GM23338 (cell line): ENCODE measurements around the gene UQCC5. TPM values are rescaled to one million over a fixed set of nuclear protein-coding genes. Genes with fewer than 3 reads are reported as not detected.

ENCODE experiments used
- ATAC-seq: fragments of 200-7000 bp; cut with Tn5 transposase; 3 replicates; pipeline ENCODE4 v1.9.1; 2020
- DNase-seq: peaks from one replicate; pipeline ENCODE4 v3.0.0-alpha.2; 2015; ENCODE audit warnings: low spot score
- H2AFZ ChIP-seq: fragments of 200-600 bp; sonication (generic); 2 replicates; pipeline ENCODE4 v1.8.0; 2016; ENCODE audit warnings: antibody characterized with exemption, mild to moderate bottlenecking, moderate library complexity
- H3F3A ChIP-seq: fragments of 200-600 bp; sonication (generic); replicated peaks from 2 replicates; pipeline ENCODE4 v1.8.0; 2017; ENCODE audit warnings: antibody characterized with exemption, mixed run types, low read depth
- H3K27ac ChIP-seq: fragments of 200-600 bp; sonication (generic); 2 replicates; pipeline ENCODE4 v1.6.1; 2016; ENCODE audit warnings: low read depth
- H3K27me3 ChIP-seq: fragments of 200-600 bp; sonication (generic); 2 replicates; pipeline ENCODE4 v1.8.0; 2016; ENCODE audit warnings: mild to moderate bottlenecking, mixed run types, moderate library complexity; ENCODE audit not compliant: insufficient read depth
- H3K36me3 ChIP-seq: fragments of 200-600 bp; sonication (generic); 2 replicates; pipeline ENCODE4 v1.8.0; 2016; ENCODE audit warnings: mild to moderate bottlenecking; ENCODE audit not compliant: insufficient read depth
- H3K4me1 ChIP-seq: fragments of 200-600 bp; sonication (generic); 2 replicates; pipeline ENCODE4 v1.8.0; 2016; ENCODE audit warnings: mild to moderate bottlenecking, moderate library complexity; ENCODE audit not compliant: insufficient read depth
- H3K4me2 ChIP-seq: fragments of 200-600 bp; sonication (generic); 2 replicates; pipeline ENCODE4 v1.7.1; 2017; ENCODE audit warnings: mixed run types
- H3K4me3 ChIP-seq: fragments of 200-600 bp; sonication (generic); 2 replicates; pipeline ENCODE4 v1.6.1; 2016; ENCODE audit warnings: mixed run types
- H3K79me2 ChIP-seq: fragments of 200-600 bp; sonication (generic); replicated peaks from 2 replicates; pipeline ENCODE4 v1.8.0; 2017; ENCODE audit warnings: mild to moderate bottlenecking; ENCODE audit not compliant: insufficient read depth
- H3K9me2 ChIP-seq: fragments of 200-600 bp; sonication (generic); 2 replicates; pipeline ENCODE4 v1.8.0; 2017; ENCODE audit not compliant: insufficient read depth
- H4K20me1 ChIP-seq: fragments of 200-600 bp; sonication (generic); replicated peaks from 2 replicates; pipeline ENCODE4 v1.8.0; 2017; ENCODE audit warnings: mild to moderate bottlenecking; ENCODE audit not compliant: insufficient read depth
- H3K27ac Mint-ChIP-seq: 2 replicates; pipeline ENCODE4 v1.8.0; 2020; ENCODE audit warnings: inconsistent platforms, mild to moderate bottlenecking, moderate library complexity, mixed read lengths
- H3K27me3 Mint-ChIP-seq: 3 replicates; pipeline ENCODE4 v1.8.0; 2022; ENCODE audit warnings: low read depth, mild to moderate bottlenecking, moderate library complexity, mixed read lengths, inconsistent platforms; ENCODE audit not compliant: insufficient read depth, poor library complexity
- H3K36me3 Mint-ChIP-seq: 3 replicates; pipeline ENCODE4 v1.8.0; 2021; ENCODE audit warnings: low read depth, mild to moderate bottlenecking, inconsistent platforms, moderate library complexity, mixed read lengths
- H3K4me1 Mint-ChIP-seq: 3 replicates; pipeline ENCODE4 v1.8.0; 2020; ENCODE audit warnings: mild to moderate bottlenecking, inconsistent platforms, mixed read lengths
- H3K4me3 Mint-ChIP-seq: 3 replicates; pipeline ENCODE4 v1.8.0; 2021; ENCODE audit warnings: moderate library complexity, mild to moderate bottlenecking, inconsistent platforms, mixed read lengths
- H3K9me3 Mint-ChIP-seq: 3 replicates; pipeline ENCODE4 v1.8.0; 2020; ENCODE audit warnings: moderate library complexity, mild to moderate bottlenecking, inconsistent platforms, mixed read lengths
- EZH2 ChIP-seq: fragments of 200-600 bp; sonication (generic); IDR thresholded peaks from one replicate; pipeline ENCODE4 v1.8.0; 2017; ENCODE audit warnings: antibody characterized with exemption, mild to moderate bottlenecking, low read depth; ENCODE audit not compliant: unreplicated experiment
- EZH2phosphoT487 ChIP-seq: fragments of 200-600 bp; sonication (generic); IDR thresholded peaks from one replicate; pipeline ENCODE4 v1.8.1; 2018; ENCODE audit warnings: antibody characterized with exemption; ENCODE audit not compliant: unreplicated experiment
- JUNB ChIP-seq: IDR thresholded peaks from one replicate; pipeline ENCODE4 v1.6.1; 2016; ENCODE audit warnings: antibody characterized with exemption; ENCODE audit not compliant: unreplicated experiment
- NANOG ChIP-seq: IDR thresholded peaks from 2 replicates; pipeline ENCODE4 v1.6.1; 2016; ENCODE audit warnings: antibody characterized with exemption, borderline replicate concordance
- ZNF114 ChIP-seq: fragments of 250-450 bp; sonication (Bioruptor Pico); IDR thresholded peaks from 2 replicates; pipeline ENCODE4 v1.5.0; 2020; ENCODE audit warnings: mild to moderate bottlenecking, moderate library complexity
- ZNF331 ChIP-seq: fragments of 250-450 bp; sonication (Bioruptor Pico); IDR thresholded peaks from 2 replicates; pipeline ENCODE4 v1.5.0; 2020; ENCODE audit warnings: low read depth, mild to moderate bottlenecking, moderate library complexity
- polyA plus RNA-seq: library from polyadenylated mRNA; unstranded; fragments of >200 nt; fragmentation: Nextera tagmentation; extraction: Ambion mirVana; gene quantifications from 2 replicates; pipeline ENCODE4 v1.2.1, GENCODE V29; 2016
- total RNA-seq: library from RNA; depleted of rRNA; stranded (reverse); fragments of >200 nt; shearing (Covaris generic); gene quantifications from 2 replicates; pipeline ENCODE4 v1.2.3, GENCODE V29; 2014
- TF ChIP-seq, protein P1 (sequence below), 2 experiments: fragments of 200-600 bp in 1 of 2; sonication (generic) in 1 of 2; conservative IDR thresholded peaks; 2 replicates each; pipeline versions ENCODE4 v1.5.1 to v1.6.1; 2016 to 2017; ENCODE audit warnings: antibody characterized with exemption in 2 of 2, low read depth in 2 of 2, mild to moderate bottlenecking in 2 of 2, moderate library complexity in 1 of 2
- TF ChIP-seq, protein P2 (sequence below): IDR thresholded peaks from 2 replicates; pipeline ENCODE4 v1.6.1; 2016; ENCODE audit warnings: antibody characterized with exemption
- TF ChIP-seq, protein P3 (sequence below): fragments of 250-450 bp; sonication (Bioruptor Pico); IDR thresholded peaks from 2 replicates; pipeline ENCODE4 v1.5.0; 2020; ENCODE audit warnings: mild to moderate bottlenecking, moderate library complexity

Gene UQCC5
- total and polyA plus RNA-seq, 2 experiments from 2014 or later, result 2.6 to 156 TPM

DNA sequence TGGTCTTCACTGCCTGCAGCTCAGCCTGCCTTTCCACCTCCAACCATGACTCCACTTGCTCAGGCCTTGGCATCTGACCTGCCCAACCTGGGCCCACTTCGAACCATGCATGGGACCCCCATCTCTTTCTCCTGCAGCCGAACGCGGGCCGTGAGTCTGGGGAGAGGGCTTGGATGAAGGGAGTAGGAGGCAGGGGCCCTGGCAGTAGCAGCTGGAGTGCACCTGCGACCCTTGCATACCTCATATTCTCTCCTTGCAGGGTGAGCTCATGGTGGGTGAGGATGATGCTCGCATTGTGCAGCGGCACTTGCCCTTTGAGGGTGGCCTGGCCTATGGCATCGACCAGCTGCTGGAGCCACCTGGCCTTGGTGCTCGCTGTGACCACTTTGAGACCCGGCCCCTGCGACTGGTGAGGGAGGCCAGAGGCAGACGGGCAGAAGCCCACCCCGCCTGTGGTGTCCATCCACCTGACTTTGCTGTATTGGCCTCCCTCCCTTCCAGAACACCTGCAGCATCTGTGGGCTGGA is 16.2 kb upstream of the UQCC5 start:
- peaks cover 16% of the 10 kb centered on the region for H3K27me3 Mint-ChIP-seq
- Histone ChIP-seq H3K27me3 (no peaks in the 10 kb centered on the region), H3K27ac (no peak overlapping the region), H3K79me2 (no peaks in the 10 kb centered on the region), H3K4me1 (no peaks in the 10 kb centered on the region), H3K36me3 (no peaks in the 10 kb centered on the region), H3K4me2 (no peak overlapping the region), H3K4me3 (no peak overlapping the region), H2AFZ (no peak overlapping the region), H3K9me2 (no peaks in the 10 kb centered on the region), H4K20me1 (no peaks in the 10 kb centered on the region), H3F3A (0 out of 2 replicates have a peak, but pooled peaks cover 2% of the 10 kb centered on the region)
- DNase-seq (no peak), ATAC-seq (no peak)
- TF ChIP-seq NANOG, result no peak
- TF ChIP-seq, protein P1, sequence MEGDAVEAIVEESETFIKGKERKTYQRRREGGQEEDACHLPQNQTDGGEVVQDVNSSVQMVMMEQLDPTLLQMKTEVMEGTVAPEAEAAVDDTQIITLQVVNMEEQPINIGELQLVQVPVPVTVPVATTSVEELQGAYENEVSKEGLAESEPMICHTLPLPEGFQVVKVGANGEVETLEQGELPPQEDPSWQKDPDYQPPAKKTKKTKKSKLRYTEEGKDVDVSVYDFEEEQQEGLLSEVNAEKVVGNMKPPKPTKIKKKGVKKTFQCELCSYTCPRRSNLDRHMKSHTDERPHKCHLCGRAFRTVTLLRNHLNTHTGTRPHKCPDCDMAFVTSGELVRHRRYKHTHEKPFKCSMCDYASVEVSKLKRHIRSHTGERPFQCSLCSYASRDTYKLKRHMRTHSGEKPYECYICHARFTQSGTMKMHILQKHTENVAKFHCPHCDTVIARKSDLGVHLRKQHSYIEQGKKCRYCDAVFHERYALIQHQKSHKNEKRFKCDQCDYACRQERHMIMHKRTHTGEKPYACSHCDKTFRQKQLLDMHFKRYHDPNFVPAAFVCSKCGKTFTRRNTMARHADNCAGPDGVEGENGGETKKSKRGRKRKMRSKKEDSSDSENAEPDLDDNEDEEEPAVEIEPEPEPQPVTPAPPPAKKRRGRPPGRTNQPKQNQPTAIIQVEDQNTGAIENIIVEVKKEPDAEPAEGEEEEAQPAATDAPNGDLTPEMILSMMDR (conservative IDR thresholded peaks at IDR 0.05; ENCODE audit: low read depth in 2 of 2), result no peak
- TF ChIP-seq JUNB, result no peak
- TF ChIP-seq EZH2phosphoT487, result no peak
- H3K4me1 Mint-ChIP-seq, result peaks cover 3% of the 10 kb centered on the region; the same call in 2 of the 3 replicates
- H3K27ac Mint-ChIP-seq, result no peak overlapping the region
- H3K4me3 Mint-ChIP-seq, result no peak overlapping the region
- no peaks in the 10 kb centered on the region for H3K9me3 Mint-ChIP-seq
- H3K36me3 Mint-ChIP-seq, result peaks cover 9% of the 10 kb centered on the region

DNA sequence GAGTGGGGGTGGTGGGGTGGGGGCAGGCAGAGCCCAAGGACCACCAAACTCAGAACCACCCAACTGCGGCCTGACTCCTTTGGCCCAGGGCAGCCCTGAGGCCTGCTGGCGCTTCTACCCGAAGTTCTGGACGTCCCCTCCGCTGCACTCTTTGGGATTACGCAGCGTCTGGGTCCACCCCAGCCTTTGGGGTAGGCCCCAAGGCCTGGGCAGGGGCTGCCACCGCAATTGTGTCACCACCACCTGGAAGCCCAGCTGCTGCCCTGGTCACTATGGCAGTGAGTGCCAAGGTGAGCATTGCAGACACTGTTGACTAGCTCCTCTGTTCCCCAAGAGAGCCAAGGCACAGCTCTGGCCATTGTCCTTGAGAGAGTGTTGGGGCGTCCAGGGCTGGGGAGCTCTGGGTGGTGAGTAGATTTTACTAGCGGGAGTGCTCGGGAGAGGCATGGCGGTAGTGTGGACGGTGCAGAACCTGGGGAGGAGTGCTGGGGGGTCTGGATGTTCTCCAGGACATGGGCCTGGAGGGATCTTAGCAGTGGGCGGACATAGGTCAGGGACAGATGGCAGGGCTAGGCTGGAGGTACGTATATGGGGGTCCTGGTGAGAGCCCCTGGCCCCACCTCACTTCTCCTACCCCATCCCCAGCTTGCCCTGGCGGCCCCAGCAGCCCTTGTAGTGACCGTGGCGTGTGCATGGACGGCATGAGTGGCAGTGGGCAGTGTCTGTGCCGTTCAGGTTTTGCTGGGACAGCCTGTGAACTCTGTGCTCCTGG is 15.5 kb upstream of the UQCC5 start:
- Histone ChIP-seq H3K27ac (no peak overlapping the region), H3K27me3 (no peaks in the 10 kb centered on the region), H3K36me3 (no peaks in the 10 kb centered on the region), H3K79me2 (no peaks in the 10 kb centered on the region), H3F3A (0 out of 2 replicates have a peak, but pooled peaks cover 2% of the 10 kb centered on the region), H3K4me3 (no peak overlapping the region), H4K20me1 (no peaks in the 10 kb centered on the region), H3K4me1 (no peaks in the 10 kb centered on the region), H2AFZ (no peak overlapping the region), H3K9me2 (no peaks in the 10 kb centered on the region), H3K4me2 (no peak overlapping the region)
- no peaks in the 10 kb centered on the region for H3K9me3 Mint-ChIP-seq
- no peak for DNase-seq
- H3K27ac Mint-ChIP-seq, result no peak overlapping the region
- peaks cover 3% of the 10 kb centered on the region; the same call in 2 of the 3 replicates for H3K4me1 Mint-ChIP-seq
- peaks cover 16% of the 10 kb centered on the region for H3K36me3 Mint-ChIP-seq
- H3K27me3 Mint-ChIP-seq, result peaks cover 16% of the 10 kb centered on the region
- no peak overlapping the region for H3K4me3 Mint-ChIP-seq
- ATAC-seq, result no peak
- TF ChIP-seq, protein P2, sequence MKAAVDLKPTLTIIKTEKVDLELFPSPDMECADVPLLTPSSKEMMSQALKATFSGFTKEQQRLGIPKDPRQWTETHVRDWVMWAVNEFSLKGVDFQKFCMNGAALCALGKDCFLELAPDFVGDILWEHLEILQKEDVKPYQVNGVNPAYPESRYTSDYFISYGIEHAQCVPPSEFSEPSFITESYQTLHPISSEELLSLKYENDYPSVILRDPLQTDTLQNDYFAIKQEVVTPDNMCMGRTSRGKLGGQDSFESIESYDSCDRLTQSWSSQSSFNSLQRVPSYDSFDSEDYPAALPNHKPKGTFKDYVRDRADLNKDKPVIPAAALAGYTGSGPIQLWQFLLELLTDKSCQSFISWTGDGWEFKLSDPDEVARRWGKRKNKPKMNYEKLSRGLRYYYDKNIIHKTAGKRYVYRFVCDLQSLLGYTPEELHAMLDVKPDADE, result no peak
- TF ChIP-seq EZH2 (no peak), JUNB (no peak), ZNF114 (CRISPR knock-in tag) (no peak), ZNF331 (no peak)
- TF ChIP-seq, protein P3, sequence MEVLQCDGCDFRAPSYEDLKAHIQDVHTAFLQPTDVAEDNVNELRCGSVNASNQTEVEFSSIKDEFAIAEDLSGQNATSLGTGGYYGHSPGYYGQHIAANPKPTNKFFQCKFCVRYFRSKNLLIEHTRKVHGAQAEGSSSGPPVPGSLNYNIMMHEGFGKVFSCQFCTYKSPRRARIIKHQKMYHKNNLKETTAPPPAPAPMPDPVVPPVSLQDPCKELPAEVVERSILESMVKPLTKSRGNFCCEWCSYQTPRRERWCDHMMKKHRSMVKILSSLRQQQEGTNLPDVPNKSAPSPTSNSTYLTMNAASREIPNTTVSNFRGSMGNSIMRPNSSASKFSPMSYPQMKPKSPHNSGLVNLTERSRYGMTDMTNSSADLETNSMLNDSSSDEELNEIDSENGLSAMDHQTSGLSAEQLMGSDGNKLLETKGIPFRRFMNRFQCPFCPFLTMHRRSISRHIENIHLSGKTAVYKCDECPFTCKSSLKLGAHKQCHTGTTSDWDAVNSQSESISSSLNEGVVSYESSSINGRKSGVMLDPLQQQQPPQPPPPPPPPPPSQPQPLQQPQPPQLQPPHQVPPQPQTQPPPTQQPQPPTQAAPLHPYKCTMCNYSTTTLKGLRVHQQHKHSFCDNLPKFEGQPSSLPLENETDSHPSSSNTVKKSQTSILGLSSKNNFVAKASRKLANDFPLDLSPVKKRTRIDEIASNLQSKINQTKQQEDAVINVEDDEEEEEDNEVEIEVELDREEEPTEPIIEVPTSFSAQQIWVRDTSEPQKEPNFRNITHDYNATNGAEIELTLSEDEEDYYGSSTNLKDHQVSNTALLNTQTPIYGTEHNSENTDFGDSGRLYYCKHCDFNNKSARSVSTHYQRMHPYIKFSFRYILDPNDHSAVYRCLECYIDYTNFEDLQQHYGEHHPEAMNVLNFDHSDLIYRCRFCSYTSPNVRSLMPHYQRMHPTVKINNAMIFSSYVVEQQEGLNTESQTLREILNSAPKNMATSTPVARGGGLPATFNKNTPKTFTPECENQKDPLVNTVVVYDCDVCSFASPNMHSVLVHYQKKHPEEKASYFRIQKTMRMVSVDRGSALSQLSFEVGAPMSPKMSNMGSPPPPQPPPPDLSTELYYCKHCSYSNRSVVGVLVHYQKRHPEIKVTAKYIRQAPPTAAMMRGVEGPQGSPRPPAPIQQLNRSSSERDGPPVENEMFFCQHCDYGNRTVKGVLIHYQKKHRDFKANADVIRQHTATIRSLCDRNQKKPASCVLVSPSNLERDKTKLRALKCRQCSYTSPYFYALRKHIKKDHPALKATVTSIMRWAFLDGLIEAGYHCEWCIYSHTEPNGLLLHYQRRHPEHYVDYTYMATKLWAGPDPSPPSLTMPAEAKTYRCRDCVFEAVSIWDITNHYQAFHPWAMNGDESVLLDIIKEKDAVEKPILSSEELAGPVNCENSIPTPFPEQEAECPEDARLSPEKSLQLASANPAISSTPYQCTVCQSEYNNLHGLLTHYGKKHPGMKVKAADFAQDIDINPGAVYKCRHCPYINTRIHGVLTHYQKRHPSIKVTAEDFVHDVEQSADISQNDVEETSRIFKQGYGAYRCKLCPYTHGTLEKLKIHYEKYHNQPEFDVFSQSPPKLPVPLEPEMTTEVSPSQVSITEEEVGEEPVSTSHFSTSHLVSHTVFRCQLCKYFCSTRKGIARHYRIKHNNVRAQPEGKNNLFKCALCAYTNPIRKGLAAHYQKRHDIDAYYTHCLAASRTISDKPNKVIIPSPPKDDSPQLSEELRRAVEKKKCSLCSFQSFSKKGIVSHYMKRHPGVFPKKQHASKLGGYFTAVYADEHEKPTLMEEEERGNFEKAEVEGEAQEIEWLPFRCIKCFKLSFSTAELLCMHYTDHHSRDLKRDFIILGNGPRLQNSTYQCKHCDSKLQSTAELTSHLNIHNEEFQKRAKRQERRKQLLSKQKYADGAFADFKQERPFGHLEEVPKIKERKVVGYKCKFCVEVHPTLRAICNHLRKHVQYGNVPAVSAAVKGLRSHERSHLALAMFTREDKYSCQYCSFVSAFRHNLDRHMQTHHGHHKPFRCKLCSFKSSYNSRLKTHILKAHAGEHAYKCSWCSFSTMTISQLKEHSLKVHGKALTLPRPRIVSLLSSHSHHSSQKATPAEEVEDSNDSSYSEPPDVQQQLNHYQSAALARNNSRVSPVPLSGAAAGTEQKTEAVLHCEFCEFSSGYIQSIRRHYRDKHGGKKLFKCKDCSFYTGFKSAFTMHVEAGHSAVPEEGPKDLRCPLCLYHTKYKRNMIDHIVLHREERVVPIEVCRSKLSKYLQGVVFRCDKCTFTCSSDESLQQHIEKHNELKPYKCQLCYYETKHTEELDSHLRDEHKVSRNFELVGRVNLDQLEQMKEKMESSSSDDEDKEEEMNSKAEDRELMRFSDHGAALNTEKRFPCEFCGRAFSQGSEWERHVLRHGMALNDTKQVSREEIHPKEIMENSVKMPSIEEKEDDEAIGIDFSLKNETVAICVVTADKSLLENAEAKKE (CRISPR knock-in tag), result no peak
- TF ChIP-seq, protein P1 (conservative IDR thresholded peaks at IDR 0.05; ENCODE audit: low read depth in 2 of 2), result no peak
